ENCODE results near the gene EPHB2. TPM values are rescaled to one million over a fixed set of nuclear protein-coding genes. Genes with fewer than 3 reads are reported as not detected.
"Not testable (repeated sequence)": the region's sequence is repeated elsewhere in the genome, so short reads cannot be mapped to it uniquely, and the experiment has no call there.

EPHB2 gene
- total and polyA plus RNA-seq, 3 donors from 2014 or later, result 7.7 to 9.4 (median 8.2) TPM

DNA sequence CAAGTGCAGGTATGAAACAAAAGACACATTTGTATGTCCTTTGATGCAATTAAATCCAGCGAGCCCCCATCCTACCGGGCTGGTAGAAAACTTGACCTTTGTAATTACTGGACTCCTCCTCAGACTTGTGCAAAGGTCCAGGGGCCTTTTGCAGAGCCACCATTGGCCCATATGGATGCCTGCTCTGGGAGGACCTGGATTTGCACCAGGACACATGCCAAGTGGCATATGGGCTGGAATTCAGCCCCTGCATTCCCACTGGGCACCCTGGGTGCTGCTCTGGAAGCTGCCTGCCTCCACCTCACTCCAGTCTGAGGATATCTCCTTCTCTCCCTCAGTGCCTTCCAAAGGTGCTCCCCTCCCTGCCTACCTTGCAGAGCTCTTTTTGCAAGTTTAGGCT is 226.0 kb downstream of the EPHB2 start:
- Histone ChIP-seq H3K4me1 (no peaks in the 10 kb centered on the region), H3K27me3 (no peaks in the 10 kb centered on the region), H3K27ac (no peak overlapping the region), H3K4me3 (no peak overlapping the region), H3K36me3 (ENCODE audit: low read depth, missing control alignments) (no peaks in the 10 kb centered on the region), H3K9me3 (no peaks in the 10 kb centered on the region)
- WGBS, 2 donors, result 86 to 90% methylated on average over 1 to 2 of the region's 2 CpGs
- TF ChIP-seq, protein P1, sequence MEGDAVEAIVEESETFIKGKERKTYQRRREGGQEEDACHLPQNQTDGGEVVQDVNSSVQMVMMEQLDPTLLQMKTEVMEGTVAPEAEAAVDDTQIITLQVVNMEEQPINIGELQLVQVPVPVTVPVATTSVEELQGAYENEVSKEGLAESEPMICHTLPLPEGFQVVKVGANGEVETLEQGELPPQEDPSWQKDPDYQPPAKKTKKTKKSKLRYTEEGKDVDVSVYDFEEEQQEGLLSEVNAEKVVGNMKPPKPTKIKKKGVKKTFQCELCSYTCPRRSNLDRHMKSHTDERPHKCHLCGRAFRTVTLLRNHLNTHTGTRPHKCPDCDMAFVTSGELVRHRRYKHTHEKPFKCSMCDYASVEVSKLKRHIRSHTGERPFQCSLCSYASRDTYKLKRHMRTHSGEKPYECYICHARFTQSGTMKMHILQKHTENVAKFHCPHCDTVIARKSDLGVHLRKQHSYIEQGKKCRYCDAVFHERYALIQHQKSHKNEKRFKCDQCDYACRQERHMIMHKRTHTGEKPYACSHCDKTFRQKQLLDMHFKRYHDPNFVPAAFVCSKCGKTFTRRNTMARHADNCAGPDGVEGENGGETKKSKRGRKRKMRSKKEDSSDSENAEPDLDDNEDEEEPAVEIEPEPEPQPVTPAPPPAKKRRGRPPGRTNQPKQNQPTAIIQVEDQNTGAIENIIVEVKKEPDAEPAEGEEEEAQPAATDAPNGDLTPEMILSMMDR (IDR thresholded peaks at IDR 0.05), result no peak
- no peak for TF ChIP-seq POLR2A (IDR thresholded peaks at IDR 0.05)
- DNase-seq, result no peak
- intact Hi-C loops (cut with DNase I; ENCODE audit: low total_unique reads), result no loop called here

DNA sequence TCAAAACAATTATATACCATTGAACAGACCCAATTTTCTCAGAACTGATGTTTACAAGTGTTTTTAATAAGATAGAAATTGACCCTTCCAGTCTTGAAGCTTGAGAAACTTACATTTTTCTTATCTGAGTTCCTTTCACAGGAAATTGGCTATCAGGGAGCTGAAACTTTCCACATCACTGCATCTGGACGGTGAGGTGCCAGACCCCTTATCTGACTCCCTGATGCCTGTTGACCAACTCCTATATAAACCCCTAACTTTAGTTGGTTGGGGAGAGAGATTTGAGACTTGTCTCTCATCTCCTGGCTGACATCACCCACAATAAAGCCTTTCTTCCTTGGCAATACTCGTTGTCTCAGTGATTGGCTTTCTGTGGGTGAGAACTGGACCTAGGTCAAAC is 230.6 kb downstream of the EPHB2 start:
- DNase-seq, result no peak
- 73 to 74% methylated on average over 2 of the region's 2 CpGs for whole genome bisulfite sequencing, 2 donors
- H3K36me3 ChIP-seq (ENCODE audit: low read depth, missing control alignments), result no peaks in the 10 kb centered on the region
- intact Hi-C loops (cut with DNase I; ENCODE audit: low total_unique reads), result no loop called here
- no peak overlapping the region for H3K4me3 ChIP-seq
- H3K9me3 ChIP-seq, result no peaks in the 10 kb centered on the region
- TF ChIP-seq, protein P1 (IDR thresholded peaks at IDR 0.05), result no peak
- TF ChIP-seq POLR2A (IDR thresholded peaks at IDR 0.05), result no peak
- H3K27ac ChIP-seq, result no peak overlapping the region
- no peaks in the 10 kb centered on the region for H3K27me3 ChIP-seq
- H3K4me1 ChIP-seq, result no peaks in the 10 kb centered on the region

DNA sequence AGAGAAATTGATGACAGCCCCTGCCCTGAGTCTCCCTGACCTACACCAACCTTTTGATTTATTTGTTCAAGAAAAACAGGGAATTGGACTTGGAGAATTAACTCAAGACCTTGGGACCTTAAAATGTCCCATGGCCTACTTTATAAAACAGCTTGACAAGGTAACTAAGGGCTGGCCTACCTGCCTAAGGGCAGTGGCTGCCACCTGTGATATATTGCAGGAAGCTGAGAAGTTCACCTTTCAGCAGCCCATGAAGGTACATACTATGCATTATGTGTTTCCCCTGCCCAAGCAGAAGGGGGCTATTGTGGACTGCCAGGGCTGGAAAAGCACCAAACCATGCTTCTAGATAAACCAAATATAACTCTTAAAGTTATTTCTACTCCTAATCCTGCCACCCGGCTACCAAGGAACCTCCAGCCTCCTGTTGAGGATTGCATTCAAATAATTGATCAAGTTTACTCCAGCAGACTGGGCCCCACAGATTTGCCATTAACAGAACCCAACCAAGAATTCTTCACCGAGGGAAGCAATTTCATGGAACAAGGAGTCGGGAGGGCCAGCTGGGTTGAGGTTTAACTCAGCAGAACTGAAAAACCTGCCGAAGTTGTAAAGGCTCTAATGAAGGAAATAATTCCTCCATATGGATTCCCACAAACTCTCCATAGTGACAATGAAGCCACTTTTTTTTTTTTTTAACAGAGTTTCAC is 233.9 kb downstream of the EPHB2 start:
- TF ChIP-seq, protein P1 (IDR thresholded peaks at IDR 0.05), result no peak
- no peak for TF ChIP-seq POLR2A (IDR thresholded peaks at IDR 0.05)
- WGBS, 2 donors, result 82 to 87% methylated on average over 4 of the region's 4 CpGs
- intact Hi-C loops (cut with DNase I; ENCODE audit: low total_unique reads), result no loop called here
- no peaks in the 10 kb centered on the region for H3K27me3 ChIP-seq
- no peaks in the 10 kb centered on the region for H3K4me1 ChIP-seq
- H3K36me3 ChIP-seq (ENCODE audit: low read depth, missing control alignments), result no peaks in the 10 kb centered on the region
- H3K4me3 ChIP-seq, result no peak overlapping the region
- DNase-seq, result no peak
- no peaks in the 10 kb centered on the region for H3K9me3 ChIP-seq
- H3K27ac ChIP-seq, result no peak overlapping the region

DNA sequence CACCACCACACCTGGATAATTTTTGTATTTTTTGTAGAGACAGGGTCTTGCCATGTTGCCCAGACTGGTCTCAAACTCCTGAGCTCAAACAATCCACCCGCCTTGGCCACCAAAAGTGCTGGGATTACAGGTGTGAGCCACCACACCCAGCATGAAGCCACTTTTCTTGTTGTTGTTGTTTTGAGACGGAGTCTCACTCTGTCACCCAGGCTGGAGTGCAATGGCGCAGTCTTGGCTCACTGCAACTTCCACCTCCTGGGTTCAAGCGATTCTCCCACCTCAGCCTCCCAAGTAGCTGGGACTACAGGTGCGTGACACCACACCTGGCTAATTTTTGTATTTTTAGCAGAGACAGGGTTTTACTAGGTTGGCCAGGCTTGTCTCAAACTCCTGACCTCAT is 234.5 kb downstream of the EPHB2 start:
- H3K36me3 ChIP-seq (ENCODE audit: low read depth, missing control alignments); H3K4me3 ChIP-seq; DNase-seq; H3K27me3 ChIP-seq; H3K4me1 ChIP-seq; H3K27ac ChIP-seq; intact Hi-C loops (cut with DNase I; ENCODE audit: low total_unique reads); H3K9me3 ChIP-seq: not testable (repeated sequence)
- 93% methylated on average over 5 of the region's 5 CpGs for WGBS, 2 donors

DNA sequence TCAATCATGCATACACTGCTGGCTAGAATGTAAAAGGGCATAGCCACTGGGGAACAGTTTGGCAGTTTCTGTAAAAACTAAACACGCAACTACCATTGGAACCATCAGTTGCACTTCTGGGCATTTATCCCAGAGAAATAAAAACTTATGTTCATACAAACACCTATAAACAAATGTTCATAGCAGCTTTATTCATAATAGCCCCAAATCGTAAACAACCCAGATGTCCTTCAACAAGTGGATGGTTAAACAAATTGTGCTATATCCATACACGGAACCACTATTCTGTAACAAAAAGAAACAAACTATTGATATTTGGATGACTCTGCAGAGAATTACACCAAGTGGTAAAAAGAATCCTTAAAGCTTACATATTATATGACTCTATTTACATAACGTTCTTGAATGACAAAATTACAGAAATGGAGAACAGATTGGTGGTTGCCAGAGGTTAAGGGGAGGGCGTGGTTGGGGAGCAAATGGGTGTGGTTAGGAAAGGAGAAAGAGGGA is 239.2 kb downstream of the EPHB2 start:
- intact Hi-C loops (cut with DNase I; ENCODE audit: low total_unique reads), result no loop called here
- H3K27me3 ChIP-seq, result no peaks in the 10 kb centered on the region
- no peaks in the 10 kb centered on the region for H3K4me1 ChIP-seq
- no peak overlapping the region for H3K4me3 ChIP-seq
- DNase-seq, result no peak
- H3K36me3 ChIP-seq (ENCODE audit: low read depth, missing control alignments), result no peaks in the 10 kb centered on the region
- no peak for TF ChIP-seq POLR2A (IDR thresholded peaks at IDR 0.05)
- TF ChIP-seq, protein P1 (IDR thresholded peaks at IDR 0.05), result no peak
- WGBS, 2 donors, result 46 to 50% methylated on average over 5 of the region's 5 CpGs
- no peak overlapping the region for H3K27ac ChIP-seq
- no peaks in the 10 kb centered on the region for H3K9me3 ChIP-seq

Measured in testis (tissue), 3 donors.